Measurements from ENCODE around the gene SNRPB2. TPM values are rescaled to one million over a fixed set of nuclear protein-coding genes. Genes with fewer than 3 reads are reported as not detected.

Gene SNRPB2
- total RNA-seq, result 10.5 TPM

DNA sequence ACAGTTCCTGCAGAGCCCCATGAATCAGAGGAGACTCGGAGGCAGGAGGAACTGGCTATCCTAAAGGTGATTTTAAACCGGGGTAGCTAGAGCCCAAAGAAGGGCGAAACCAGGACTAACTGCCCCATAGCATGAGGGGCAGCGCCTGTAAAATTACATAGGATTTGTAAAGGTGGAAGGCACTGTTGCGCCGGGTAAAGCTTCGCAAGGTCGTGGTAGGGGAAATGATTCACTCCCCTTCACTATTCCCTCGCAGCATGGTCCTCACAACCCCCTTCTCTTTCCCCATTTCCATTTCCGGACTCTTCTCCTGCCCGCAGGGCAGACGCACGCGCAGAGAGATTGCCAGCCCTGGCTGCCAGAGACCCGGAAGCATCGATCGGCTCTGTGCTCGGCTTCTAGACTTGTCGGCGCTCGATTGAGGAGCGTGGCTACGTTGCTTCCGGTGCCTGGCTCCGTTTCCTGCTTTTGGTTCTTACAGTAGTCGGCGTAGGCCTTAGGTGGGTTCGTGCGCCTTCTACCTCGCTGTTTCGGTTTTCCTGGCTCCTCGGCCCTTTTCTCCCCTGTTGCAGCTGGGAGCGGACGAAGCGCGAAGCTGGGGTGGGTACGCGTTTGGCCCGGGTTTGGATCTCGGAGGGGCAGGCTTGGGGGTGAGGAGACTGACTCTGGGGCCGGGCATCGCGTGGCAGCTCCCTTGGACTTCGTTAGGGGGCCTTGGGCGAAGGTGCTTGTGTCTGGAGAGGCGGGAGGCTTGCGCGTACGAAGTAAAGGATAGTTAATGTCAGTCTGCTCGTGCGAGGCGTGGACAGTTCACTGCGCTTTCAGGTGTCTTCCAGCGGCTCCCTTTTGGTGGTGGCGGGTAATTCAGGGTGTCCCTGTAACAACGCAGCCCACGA is at the start of gene SNRPB2:
Gene SNRPB2, plus strand, starts transcription at position 462 of the 896 bp plus-strand sequence. CDS start 1,677 bp downstream, outside the sequence.
- peak; percentile 71 to 97 (median 94) for DNase-seq (ENCODE audit: low read depth in 2 of 3, low spot score in 2 of 3)

DNA sequence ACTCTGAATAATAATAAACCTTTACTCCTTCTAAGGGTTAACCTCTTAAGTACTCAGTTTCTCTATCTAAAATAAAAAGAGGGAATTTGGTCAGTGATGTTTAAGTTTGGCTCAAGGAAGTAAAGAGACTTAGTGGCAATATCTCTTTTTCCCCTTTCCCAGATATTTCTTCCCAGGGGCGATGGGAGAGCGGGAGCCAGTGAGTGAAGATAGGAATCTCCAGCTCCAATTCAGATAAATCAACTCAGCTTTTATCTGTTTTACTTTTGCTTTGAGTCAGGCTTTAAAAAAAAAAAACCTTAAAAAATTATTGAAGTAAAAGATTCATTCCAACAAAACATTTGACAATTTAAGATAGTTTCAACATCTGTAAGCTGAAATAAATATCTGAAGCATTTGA is 45.4 kb upstream of the SNRPB2 start:
- no peak for DNase-seq (ENCODE audit: low read depth in 2 of 3, low spot score in 2 of 3)

DNA sequence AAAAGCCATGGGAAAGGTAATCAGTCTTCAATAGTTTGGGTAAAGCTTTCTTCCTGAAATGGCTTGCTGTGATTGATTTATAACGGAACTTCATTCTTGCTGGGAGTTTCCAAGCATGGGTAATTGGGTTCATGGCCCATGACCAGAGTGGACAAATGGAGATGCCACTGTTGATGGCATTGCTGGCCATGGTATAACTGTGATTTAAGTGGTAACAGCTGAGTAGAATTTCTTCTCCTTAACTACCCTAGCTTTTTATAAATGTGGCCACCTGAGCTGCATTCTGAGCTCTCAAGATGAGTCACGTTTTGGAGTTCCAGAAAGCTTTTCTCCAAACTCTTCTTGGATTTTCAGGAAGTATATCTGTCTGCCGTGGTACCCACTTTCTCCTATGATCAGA is 39.9 kb upstream of the SNRPB2 start:
- DNase-seq (ENCODE audit: low read depth in 2 of 3, low spot score in 2 of 3), result no peak

DNA sequence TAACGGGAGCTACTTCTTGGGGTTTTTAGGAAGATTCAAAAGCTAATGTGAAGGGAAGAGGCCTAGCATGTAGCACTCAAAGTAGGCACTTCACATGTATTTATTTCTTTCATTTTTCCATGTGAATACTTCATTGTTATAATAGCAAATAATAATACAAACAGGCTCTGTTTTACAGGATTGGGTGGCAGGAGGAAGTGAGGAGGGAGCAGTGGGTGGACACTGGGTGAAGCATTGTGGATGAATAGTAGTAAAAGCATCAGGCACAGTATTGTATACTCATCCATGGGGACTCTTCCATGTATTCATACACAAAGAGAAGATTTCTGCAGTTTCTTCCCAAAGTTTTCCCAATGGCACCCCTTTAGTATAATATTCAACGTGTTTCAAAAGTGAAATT is 38.4 kb upstream of the SNRPB2 start:
- no peak for DNase-seq (ENCODE audit: low read depth in 2 of 3, low spot score in 2 of 3)

DNA sequence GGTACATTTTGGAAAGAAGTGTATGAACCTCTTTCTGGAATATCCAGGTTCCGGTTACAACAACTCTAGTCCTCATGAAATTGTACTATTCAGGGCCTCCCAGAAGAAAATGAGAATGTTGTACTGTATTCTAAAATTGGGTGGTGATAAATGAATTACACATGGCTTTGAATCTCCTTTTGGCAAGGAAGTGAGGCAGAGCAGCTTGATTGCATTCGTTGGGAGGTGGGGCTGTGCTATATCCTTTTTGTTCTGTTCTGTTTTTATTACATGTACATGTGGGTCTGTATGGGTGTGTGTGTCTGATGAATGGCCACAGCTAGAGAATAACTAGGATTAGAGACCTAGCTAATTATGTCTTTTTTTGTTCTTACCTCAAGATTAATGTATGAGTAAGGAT is 37.8 kb upstream of the SNRPB2 start:
- no peak for DNase-seq (ENCODE audit: low read depth in 2 of 3, low spot score in 2 of 3)

DNA sequence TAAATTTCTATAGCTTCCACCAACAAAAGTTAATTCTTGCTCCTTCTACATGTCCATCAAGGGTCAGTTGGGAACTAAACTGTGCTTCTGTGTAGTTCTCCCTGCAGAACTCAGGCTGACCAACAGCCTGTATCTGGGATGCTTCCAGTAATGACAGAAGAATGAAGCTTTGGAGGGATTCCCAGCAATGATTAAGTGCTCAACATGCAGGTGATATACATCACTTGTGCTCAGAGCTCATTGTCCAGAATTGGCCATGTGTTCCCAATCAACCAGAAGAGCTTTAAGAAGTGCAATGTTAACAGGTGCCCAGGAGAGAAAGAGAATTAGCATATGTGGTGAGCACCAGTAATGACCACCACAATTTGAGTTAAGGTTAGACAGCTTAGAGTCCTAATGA is 37.4 kb upstream of the SNRPB2 start:
- DNase-seq (ENCODE audit: low read depth in 2 of 3, low spot score in 2 of 3), result no peak

DNA sequence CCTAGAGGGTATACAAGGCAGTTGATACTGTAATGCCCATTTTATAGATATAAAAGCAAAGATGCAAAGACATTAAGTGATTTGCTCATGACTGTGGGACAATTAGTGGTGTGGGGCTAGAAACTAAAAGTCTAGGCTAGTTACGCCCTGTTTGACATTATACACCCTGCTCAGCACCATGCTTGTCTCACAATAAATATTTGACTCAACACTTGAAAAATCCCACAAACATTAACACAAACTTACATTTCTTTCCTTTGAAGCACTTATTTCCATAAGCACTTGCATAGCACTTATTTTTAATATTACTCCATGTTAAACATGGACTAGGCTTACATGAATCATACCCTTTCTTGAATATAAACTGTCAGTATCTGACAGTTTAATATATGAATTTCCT is 36.5 kb upstream of the SNRPB2 start:
- no peak for DNase-seq (ENCODE audit: low read depth in 2 of 3, low spot score in 2 of 3)

DNA sequence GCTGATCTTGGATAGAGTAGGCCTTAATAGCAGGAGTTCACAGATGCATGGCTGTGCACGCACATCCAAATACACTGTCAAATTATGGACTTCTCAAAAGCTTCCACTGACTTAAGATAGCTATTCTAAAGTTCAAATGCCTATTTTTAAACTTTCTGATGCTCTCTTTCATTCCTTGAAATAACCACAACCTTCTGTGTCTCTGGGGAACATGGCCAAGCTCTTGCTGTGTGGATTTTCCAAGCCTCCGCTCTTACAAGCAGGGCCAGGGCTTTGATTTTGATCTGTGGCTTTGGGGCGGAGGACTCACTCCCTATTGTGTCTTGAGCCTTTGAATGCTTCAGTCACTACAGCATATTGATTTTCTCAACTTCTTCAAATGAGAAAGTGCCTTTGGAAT is 35.7 kb upstream of the SNRPB2 start:
- no peak for DNase-seq (ENCODE audit: low read depth in 2 of 3, low spot score in 2 of 3)

DNA sequence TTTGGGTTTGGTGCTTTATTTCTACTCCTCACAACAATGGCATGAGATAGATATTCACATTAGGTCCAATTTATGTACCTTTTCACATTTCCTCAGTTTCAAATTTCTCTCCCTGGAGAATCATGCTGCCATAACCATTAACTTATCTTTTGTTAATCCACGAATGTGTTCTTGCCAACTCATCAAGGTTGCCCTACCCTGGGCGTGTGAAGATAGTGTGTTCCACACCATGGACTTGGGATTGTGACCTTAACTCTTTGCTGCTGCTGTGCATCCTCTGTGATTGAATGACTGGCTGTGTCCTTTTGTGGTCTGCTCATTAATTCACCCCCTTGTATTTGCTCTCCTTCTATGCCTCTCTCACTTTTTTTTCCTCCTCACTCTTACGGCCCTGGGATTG is 34.2 kb upstream of the SNRPB2 start:
- DNase-seq (ENCODE audit: low read depth in 2 of 3, low spot score in 2 of 3), result no peak

DNA sequence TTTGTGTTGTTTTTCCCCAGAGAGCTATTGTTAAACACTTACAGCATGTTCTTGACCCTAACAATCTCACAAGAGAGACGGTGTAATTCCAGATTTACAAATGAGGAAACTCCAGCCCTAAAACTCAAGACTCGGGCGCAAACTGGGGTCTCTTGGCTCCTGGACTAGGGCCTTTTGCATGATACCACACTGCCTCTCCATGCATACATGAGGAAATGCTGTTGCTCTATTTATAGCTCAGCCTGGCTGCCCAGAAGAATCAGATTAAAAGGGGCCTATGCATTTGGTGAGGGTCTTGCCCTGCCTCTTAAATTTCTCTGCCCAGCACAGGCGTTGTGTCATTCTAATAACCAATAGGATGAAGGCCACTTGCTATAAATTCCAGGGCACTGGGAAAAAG is 30.5 kb upstream of the SNRPB2 start:
- no peak for DNase-seq (ENCODE audit: low read depth in 2 of 3, low spot score in 2 of 3)

DNA sequence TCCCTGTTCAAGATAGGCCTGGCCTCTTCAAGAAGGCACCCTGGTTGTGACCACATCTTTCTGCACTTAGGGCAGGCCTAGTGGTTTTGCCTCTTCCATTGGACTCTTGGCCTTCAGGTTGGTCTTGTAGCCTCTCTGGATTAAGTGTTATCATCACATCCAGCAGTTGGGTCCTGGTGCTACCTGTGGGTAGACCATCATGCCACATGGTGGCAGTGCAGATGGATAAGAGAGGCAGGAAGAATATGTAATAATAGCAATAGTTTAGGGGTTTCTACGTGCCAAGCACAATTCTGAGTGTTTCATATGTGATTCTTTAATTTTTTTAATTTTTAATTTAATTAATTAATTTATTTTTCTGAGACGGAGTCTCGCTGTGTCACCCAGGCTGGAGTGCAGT is 28.5 kb upstream of the SNRPB2 start:
- DNase-seq (ENCODE audit: low read depth in 2 of 3, low spot score in 2 of 3), result peak in 2 of 3 donors; percentile 2 to 24

DNA sequence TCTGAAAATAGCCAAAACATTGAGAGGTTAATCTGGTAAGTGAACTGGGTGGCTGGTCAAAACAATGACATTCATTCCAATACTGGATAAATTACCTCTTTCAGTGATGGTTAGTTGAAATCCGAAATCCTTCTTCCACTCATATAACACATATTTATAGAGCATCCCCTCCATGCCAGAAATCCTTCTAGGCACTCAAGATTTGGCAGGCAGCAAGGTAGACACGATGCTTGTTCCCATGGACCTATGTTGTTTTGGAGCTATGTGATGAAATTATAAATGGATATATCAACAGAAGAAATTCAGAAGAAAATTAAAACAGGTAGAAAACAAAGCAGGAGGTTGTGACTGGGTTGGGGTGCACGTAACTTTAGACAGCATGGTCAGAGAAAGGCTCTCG is 26.3 kb upstream of the SNRPB2 start:
- no peak for DNase-seq (ENCODE audit: low read depth in 2 of 3, low spot score in 2 of 3)

DNA sequence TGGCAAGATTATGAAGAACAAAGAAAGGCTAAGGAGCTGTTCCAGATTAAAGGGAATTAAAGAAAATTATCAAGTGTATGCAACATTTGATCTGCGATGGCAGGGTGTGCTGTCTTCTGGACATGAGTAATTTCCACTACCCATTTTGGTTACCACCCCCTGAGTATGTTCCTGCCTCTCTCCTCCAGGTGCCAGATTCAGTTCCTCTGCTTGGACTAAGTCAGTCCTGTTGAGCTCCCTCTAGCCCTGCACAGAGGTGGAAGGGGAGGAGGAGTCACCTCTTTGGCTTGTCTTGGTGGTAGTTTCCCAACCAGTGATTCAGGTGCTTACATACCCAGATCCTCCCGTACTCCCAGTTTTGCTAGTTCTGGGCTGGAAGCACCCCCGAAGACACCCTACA is 22.2 kb upstream of the SNRPB2 start:
- DNase-seq (ENCODE audit: low read depth in 2 of 3, low spot score in 2 of 3), result no peak

DNA sequence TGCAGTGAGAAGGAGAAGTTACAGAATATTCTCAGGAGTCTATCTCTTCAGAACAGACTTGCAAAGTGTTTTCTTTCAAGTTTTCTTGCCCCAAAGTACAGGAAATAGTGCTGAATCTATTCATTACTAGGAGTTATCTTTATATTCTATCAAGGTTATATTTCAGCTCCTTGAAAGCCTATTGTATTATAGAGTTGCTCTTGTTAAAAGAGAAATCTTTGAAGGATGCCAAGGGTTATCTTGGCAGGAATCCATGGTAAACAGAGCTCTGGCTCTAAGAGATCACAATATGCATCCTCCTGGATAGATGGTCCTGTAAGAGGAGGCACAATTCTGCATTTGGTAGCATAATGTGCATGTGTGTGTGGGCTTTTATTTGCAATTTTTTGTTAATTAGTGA is 21.2 kb upstream of the SNRPB2 start:
- no peak for DNase-seq (ENCODE audit: low read depth in 2 of 3, low spot score in 2 of 3)

DNA sequence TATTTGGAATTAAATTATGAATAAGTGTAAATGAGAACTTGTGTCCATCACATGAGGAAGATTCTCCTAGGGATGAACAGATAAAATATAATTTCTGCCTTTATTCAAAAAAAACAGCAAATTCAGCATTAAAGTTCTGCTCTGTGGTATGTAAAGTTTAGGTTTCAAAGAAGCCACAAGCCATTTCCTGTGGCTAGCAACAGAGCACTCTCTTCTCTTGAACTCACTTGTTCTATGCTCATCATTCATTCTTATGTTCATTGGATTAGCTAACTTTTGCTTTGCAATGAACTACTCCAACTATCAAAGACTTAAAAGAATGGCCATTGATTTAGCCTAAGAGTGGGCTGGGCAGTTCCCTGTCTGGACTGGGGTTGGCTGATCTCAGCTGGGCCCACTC is 20.8 kb upstream of the SNRPB2 start:
- no peak for DNase-seq (ENCODE audit: low read depth in 2 of 3, low spot score in 2 of 3)

DNA sequence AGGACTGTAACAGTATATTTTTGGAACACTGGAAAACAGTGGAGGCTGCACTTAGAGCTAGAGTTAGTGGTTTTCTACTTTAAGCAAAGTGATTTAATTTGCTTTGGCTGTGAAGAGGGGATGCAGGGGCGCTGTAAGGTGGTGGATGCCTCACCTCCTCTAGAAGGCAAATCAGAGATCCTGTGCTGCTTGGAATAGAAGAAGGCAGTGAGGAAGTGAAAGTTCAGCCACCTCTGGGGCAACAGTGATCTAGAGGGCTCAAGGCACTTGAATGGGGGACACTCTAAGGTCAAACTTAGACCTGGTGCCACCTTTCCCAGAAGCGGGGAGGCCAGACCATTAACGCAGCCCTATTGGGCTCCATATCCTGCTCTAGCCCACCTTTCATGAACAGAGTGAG is 19.0 kb upstream of the SNRPB2 start:
- DNase-seq (ENCODE audit: low read depth in 2 of 3, low spot score in 2 of 3), result no peak

DNA sequence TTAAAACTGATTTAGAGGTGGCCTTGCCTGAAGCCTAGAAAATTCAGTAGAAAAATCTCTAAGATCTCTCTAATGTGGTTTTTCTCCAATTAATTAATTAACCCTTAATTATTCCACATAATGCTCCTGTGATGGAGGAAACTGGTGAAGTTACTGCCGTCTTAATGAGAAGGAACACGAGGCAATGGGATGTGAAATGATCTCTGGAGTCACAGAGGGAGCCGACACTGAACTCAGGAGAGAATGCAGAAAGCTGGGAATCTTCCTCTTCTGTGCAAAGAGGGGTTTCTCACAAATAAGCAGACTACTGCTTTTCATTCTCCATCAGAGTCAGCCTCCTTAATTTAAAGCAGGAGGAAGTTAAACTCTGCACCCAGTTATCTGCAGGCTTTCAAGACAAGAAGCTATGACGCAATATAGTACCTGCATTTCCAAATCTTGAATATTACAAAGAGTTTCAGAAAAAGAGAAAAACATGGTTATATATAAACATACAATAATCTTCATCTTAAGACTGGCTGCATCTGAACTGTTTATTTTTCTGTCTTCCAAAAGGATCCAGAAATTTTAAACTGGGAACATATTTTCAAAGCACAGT is 18.1 kb upstream of the SNRPB2 start:
- DNase-seq (ENCODE audit: low read depth in 2 of 3, low spot score in 2 of 3), result no peak

DNA sequence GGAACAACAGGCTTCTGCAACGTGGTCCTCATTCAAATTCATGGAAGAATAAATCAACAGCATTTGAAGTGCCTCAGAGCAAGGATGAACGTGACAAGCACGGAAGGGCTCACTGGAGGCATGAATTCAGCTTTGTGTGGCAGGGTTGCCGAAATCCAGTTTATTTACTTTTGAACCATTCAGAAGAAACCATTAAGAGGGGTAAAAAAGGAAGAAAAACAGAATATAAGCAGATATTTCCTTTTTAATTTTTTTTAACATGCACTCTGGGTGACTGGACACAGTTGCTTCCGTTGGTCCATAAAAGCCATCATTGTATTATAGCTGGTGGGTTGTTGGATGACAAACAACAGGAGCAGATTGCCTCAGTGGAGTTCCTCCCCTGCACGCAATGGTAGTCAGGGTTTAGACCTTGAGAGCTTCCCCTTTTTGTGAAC is 17.3 kb upstream of the SNRPB2 start:
- DNase-seq (ENCODE audit: low read depth in 2 of 3, low spot score in 2 of 3), result no peak

DNA sequence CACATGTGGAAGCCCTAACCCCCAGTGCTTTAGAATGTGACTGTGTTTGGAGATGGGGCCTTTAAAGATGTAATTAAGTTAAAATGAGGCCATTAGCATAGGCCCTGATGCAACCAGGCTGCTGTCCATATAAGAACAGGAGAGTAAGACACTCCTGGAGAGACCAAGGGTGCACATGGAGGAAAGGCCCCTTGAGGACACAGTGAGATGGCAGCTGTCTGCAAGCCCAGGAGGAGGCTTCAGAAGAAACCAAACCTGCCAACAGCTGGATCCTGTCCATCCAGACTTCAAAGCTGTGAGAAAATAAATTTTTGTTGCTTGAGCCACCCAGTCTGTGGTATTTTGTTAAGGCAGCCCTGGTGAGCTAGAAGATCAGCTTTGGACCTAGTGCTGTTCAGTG is 16.8 kb upstream of the SNRPB2 start:
- DNase-seq (ENCODE audit: low read depth in 2 of 3, low spot score in 2 of 3), result no peak

DNA sequence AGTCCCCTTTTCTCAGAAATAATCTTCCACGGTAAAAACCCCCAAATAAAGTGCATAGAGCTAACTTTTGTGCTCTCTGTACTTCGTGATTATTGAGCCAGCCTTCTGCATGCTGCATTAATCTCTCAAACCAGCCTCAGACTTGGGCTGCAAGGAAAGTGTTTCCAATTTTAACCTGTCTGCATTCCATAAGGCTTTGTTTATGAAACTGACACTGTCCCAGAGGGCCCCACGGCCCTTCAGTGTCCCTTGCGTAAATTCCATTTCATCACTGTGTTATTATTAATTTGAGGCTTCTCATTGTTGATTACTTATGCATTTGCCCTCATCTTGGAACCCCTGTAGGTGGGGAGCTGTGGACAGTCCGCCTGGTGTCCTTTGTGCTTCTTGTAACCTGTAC is 15.6 kb upstream of the SNRPB2 start:
- no peak for DNase-seq (ENCODE audit: low read depth in 2 of 3, low spot score in 2 of 3)

DNA sequence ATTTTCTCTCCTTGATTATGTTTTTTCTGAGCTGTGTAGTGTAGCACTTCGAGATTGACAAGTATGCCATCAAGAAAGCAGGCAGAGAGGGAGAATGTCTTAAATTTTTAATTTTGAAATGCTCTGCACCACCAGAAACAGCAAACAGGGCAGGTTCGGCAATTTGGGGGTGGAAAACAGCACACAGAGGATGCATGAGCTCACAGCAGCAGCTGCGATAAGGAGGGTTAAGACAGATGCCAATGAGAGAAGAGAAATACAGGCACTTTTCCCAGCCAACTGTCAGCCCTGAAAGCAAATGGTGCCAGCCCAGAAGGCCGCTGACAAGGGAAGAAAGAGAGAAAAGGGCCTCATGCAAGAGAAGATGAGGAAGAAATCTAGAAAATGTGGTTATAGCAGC is 15.1 kb upstream of the SNRPB2 start:
- DNase-seq (ENCODE audit: low read depth in 2 of 3, low spot score in 2 of 3), result no peak

DNA sequence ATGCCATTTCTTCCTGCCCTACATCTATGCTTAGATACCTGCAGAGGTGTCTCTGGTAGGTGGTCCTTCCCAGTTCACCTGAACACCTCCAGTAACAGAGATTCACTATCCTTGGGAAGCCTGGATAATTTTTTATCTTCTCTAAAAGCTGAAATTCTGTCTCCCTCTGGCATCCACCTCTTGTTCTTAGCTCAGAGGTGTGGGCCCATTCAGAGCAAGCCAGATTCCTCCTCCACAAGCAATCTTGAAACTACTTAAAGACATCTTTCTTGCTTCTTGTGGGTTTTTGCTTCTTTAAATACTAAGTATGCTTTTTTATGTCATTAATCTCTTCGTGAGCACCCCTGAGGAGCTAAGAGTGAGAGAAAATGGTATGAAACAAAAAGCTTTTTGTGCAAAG is 10.4 kb upstream of the SNRPB2 start:
- no peak for DNase-seq (ENCODE audit: low read depth in 2 of 3, low spot score in 2 of 3)
